Endothelial cell of umbilical vein (primary cell): Measurements from ENCODE around the gene OR9K2. TPM values are rescaled to one million over a fixed set of nuclear protein-coding genes. Genes with fewer than 3 reads are reported as not detected.

Source experiments
- BruUV-seq: library from RNA; stranded (reverse); fragments of 400-500 nt; replicated peaks from 2 replicates; lab custom pipeline; 2021; lab: Mats Ljungman, UMichigan
- CTCF ChIA-PET: fragments of 300-600, 350-600 bp; sonication (Branson Sonifier 250); formaldehyde crosslinking; loops from one replicate; lab custom pipeline; 2021; ENCODE audit warnings: antibody characterized with exemption, inconsistent platforms; lab: Charles Lee
- POLR2A ChIA-PET: fragments of 300-600, 350-600 bp; sonication (Branson Sonifier 250); formaldehyde crosslinking; loops from one replicate; lab custom pipeline; 2021; ENCODE audit warnings: antibody characterized with exemption, inconsistent platforms; lab: Charles Lee
- DNase-seq: peaks from one replicate; pipeline ENCODE4 v3.0.0-alpha.2; 2011; ENCODE audit warnings: low read depth, low spot score
- FAIRE-seq: peaks from 2 replicates; lab custom pipeline; 2011; peaks lifted over from hg19 to GRCh38; lab: Jason Lieb, UNC
- H2AFZ ChIP-seq: 2 replicates; pipeline ENCODE4 v1.6.0; 2012; ENCODE audit warnings: low read depth, low read length, control low read depth, inconsistent platforms
- H3K27ac ChIP-seq: 2 replicates; pipeline ENCODE4 v1.5.1; 2011; ENCODE audit warnings: low read depth, mild to moderate bottlenecking, control low read depth, low read length, moderate library complexity; ENCODE audit not compliant: insufficient read depth
- H3K27me3 ChIP-seq, 2 experiments: 2 replicates each; pipeline versions ENCODE4 v1.6.0 to v1.6.1; 2011; ENCODE audit warnings: low read length in 2 of 2, mixed read lengths in 1 of 2; ENCODE audit not compliant: control insufficient read depth in 2 of 2, insufficient read depth in 2 of 2
- H3K36me3 ChIP-seq, 2 experiments: 2 replicates in 1 of 2; 3 replicates in 1 of 2; pipeline ENCODE4 v1.5.1; 2011; ENCODE audit warnings: low read length in 2 of 2, mild to moderate bottlenecking in 1 of 2, moderate library complexity in 1 of 2; ENCODE audit not compliant: control insufficient read depth in 2 of 2, insufficient read depth in 2 of 2; ENCODE audit errors: extremely low read depth in 1 of 2
- H3K4me1 ChIP-seq: 3 replicates; pipeline ENCODE4 v1.5.1; 2011; ENCODE audit warnings: mild to moderate bottlenecking, low read length; ENCODE audit not compliant: control insufficient read depth, insufficient read depth; ENCODE audit errors: extremely low read depth
- H3K4me2 ChIP-seq: 2 replicates; pipeline ENCODE4 v1.6.1; 2011; ENCODE audit warnings: low read length, control low read depth, mixed read lengths; ENCODE audit not compliant: insufficient read depth
- H3K4me3 ChIP-seq, 3 experiments: fragments of 200-600 bp in 1 of 3; sonication (generic), shearing (Covaris generic) in 1 of 3; replicated peaks in 1 of 3; 2 replicates each; pipeline ENCODE4 v1.5.1; 2011 to 2016; ENCODE audit warnings: control low read depth in 3 of 3, low read length in 3 of 3, mild to moderate bottlenecking in 2 of 3, inconsistent platforms in 1 of 3, low read depth in 1 of 3, moderate library complexity in 1 of 3; ENCODE audit not compliant: insufficient read depth in 1 of 3
- H3K79me2 ChIP-seq: 2 replicates; pipeline ENCODE4 v1.6.0; 2012; ENCODE audit warnings: low read length, inconsistent platforms; ENCODE audit not compliant: control insufficient read depth, insufficient read depth
- H3K9ac ChIP-seq: replicated peaks from 2 replicates; pipeline ENCODE3; 2011; ENCODE audit warnings: low read length, control low read depth; ENCODE audit not compliant: insufficient read depth; ENCODE audit errors: extremely low read depth
- H3K9me1 ChIP-seq: replicated peaks from 3 replicates; pipeline ENCODE4 v1.6.0; 2011; ENCODE audit warnings: mild to moderate bottlenecking, low read length; ENCODE audit not compliant: control insufficient read depth, insufficient read depth; ENCODE audit errors: extremely low read depth
- H3K9me3 ChIP-seq: replicated peaks from 2 replicates; pipeline ENCODE4 v1.5.1; 2012; ENCODE audit warnings: low read length, inconsistent platforms; ENCODE audit not compliant: control insufficient read depth, insufficient read depth
- H4K20me1 ChIP-seq: replicated peaks from 2 replicates; pipeline ENCODE3; 2011; ENCODE audit warnings: mild to moderate bottlenecking, low read length; ENCODE audit not compliant: control insufficient read depth, insufficient read depth; ENCODE audit errors: extremely low read depth
- EZH2 ChIP-seq: IDR thresholded peaks from 2 replicates; pipeline ENCODE4 v1.6.1; 2012; ENCODE audit warnings: borderline replicate concordance, low read depth, mild to moderate bottlenecking, moderate library complexity, low read length, inconsistent platforms; ENCODE audit not compliant: severe bottlenecking
- FOS ChIP-seq: IDR thresholded peaks from 2 replicates; pipeline ENCODE4 v1.6.1; 2011; ENCODE audit warnings: mild to moderate bottlenecking, low read length, moderate library complexity, borderline replicate concordance; ENCODE audit not compliant: insufficient read depth
- JUN ChIP-seq: IDR thresholded peaks from 2 replicates; pipeline ENCODE4 v1.6.1; 2011; ENCODE audit warnings: borderline replicate concordance, low read depth; ENCODE audit not compliant: insufficient read length, insufficient read depth
- MYC ChIP-seq: IDR thresholded peaks from one replicate; pipeline ENCODE4 v1.6.1; 2011; ENCODE audit warnings: mild to moderate bottlenecking, low read depth, low read length
- dilution Hi-C: fragments of 300-500 bp; cut with MboI; formaldehyde crosslinking; loops from one replicate; pipeline ENCODE4 v1.15.0; 2019; ENCODE audit warnings: low sequenced_read_pairs; ENCODE audit not compliant: extremely low pct_ligation_motif_present
- intact Hi-C: fragments of 100-400 bp; cut with micrococcal nuclease; formaldehyde crosslinking; loops from one replicate; pipeline ENCODE4 v1.10.0; 2022
- polyA plus RNA-seq, 4 experiments: library from polyadenylated mRNA; depleted of rRNA in 3 of 4; stranded (reverse) in 3 of 4; unstranded in 1 of 4; fragments of >200 nt; gene quantifications; 2 replicates each; pipeline versions ENCODE4 v1.2.1 to v1.2.3, GENCODE V29; 2011 to 2012; ENCODE audit warnings: missing spikeins in 1 of 4
- total RNA-seq: library from RNA; stranded (reverse); gene quantifications from 2 replicates; pipeline ENCODE4 v1.2.3, GENCODE V29; 2021
- TF ChIP-seq, protein P1 (sequence below): IDR thresholded peaks from 2 replicates; pipeline ENCODE4 v1.6.1; 2011; ENCODE audit not compliant: insufficient read depth, insufficient read length
- TF ChIP-seq, protein P2 (sequence below), 2 donors: IDR thresholded peaks; 1 replicate in 1 of 2; 2 replicates in 1 of 2; pipeline ENCODE4 v1.5.1; 2011; ENCODE audit warnings: low read length in 2 of 2, mild to moderate bottlenecking in 2 of 2, moderate library complexity in 2 of 2, control low read depth in 1 of 2, inconsistent platforms in 1 of 2, low read depth in 1 of 2; ENCODE audit not compliant: insufficient read depth in 1 of 2; ENCODE audit errors: extremely low read depth in 1 of 2

OR9K2 gene
- total and polyA plus RNA-seq, 2 donors (not counting 3 experiments of a cell fraction or from before 2014, with no cell fraction given) = not detected

DNA sequence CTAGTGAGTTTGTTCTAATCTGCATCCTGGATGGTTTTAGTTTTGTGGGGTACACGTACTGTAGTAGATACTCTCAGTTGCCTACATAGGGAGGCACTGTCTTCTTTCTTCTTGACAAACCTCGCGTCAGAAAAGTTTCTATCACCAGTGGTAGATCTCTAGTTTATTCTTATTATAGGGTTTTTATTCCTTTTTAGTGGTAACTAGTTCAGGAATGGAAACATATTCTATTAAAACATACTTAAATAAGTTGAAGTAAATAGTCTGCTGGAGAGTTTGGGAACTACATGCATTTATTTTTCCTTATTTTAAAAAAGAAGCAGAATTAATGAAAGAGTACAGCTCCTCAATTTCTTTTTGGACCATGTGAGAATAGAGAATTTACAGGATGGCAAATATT is 33.6 kb upstream of the OR9K2 start:
- H3K4me2 ChIP-seq = no peak overlapping the region
- no peak overlapping the region for H3K4me3 ChIP-seq
- no peaks in the 10 kb centered on the region for H3K79me2 ChIP-seq
- H3K36me3 ChIP-seq = no peaks in the 10 kb centered on the region
- no peaks in the 10 kb centered on the region for H3K9me3 ChIP-seq
- H3K27ac ChIP-seq = no peak overlapping the region
- ChIA-PET POLR2A (no interaction called here), CTCF (interaction anchor here (2.2 kb wide), 1 partner anchor 100 kb away, joined by 5 read pairs; no protein-coding TSS in a partner anchor)
- no peaks in the 10 kb centered on the region for H3K4me1 ChIP-seq
- H2AFZ ChIP-seq = no peak overlapping the region
- dilution Hi-C loops = no loop called here
- TF ChIP-seq, protein P1, sequence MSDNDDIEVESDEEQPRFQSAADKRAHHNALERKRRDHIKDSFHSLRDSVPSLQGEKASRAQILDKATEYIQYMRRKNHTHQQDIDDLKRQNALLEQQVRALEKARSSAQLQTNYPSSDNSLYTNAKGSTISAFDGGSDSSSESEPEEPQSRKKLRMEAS = no peak
- no peak for TF ChIP-seq EZH2
- no peak for TF ChIP-seq JUN
- no peak for TF ChIP-seq FOS
- TF ChIP-seq, protein P2, sequence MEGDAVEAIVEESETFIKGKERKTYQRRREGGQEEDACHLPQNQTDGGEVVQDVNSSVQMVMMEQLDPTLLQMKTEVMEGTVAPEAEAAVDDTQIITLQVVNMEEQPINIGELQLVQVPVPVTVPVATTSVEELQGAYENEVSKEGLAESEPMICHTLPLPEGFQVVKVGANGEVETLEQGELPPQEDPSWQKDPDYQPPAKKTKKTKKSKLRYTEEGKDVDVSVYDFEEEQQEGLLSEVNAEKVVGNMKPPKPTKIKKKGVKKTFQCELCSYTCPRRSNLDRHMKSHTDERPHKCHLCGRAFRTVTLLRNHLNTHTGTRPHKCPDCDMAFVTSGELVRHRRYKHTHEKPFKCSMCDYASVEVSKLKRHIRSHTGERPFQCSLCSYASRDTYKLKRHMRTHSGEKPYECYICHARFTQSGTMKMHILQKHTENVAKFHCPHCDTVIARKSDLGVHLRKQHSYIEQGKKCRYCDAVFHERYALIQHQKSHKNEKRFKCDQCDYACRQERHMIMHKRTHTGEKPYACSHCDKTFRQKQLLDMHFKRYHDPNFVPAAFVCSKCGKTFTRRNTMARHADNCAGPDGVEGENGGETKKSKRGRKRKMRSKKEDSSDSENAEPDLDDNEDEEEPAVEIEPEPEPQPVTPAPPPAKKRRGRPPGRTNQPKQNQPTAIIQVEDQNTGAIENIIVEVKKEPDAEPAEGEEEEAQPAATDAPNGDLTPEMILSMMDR (IDR thresholded peaks at IDR 0.05; ENCODE audit: extremely low read depth in 1 of 2, insufficient read depth in 1 of 2, low read depth in 1 of 2, low read length in 2 of 2) = no peak
- no peak for TF ChIP-seq MYC
- no TSS peak for BruUV-seq
- H3K9ac ChIP-seq = no peak overlapping the region
- H3K27me3 ChIP-seq = no peaks in the 10 kb centered on the region
- no peak for DNase-seq
- FAIRE-seq = no peak
- H3K9me1 ChIP-seq = no peaks in the 10 kb centered on the region
- intact Hi-C loops = no loop called here
- no peaks in the 10 kb centered on the region for H4K20me1 ChIP-seq
